M059J (cell line): ENCODE measurements around the gene RAB13. TPM values are rescaled to one million over a fixed set of nuclear protein-coding genes. Genes with fewer than 3 reads are reported as not detected.

ENCODE experiments used
- DNase-seq: peaks from one replicate; pipeline ENCODE4 v3.0.0-alpha.2; 2012; ENCODE audit warnings: low read depth
- total RNA-seq: library from RNA; depleted of rRNA; stranded (reverse); fragments of >200 nt; shearing (Covaris generic); gene quantifications from 2 replicates; pipeline ENCODE4 v1.2.3, GENCODE V29; 2014

Gene RAB13
- total RNA-seq, 1 experiment from 2014 or later = 45.6 TPM

DNA sequence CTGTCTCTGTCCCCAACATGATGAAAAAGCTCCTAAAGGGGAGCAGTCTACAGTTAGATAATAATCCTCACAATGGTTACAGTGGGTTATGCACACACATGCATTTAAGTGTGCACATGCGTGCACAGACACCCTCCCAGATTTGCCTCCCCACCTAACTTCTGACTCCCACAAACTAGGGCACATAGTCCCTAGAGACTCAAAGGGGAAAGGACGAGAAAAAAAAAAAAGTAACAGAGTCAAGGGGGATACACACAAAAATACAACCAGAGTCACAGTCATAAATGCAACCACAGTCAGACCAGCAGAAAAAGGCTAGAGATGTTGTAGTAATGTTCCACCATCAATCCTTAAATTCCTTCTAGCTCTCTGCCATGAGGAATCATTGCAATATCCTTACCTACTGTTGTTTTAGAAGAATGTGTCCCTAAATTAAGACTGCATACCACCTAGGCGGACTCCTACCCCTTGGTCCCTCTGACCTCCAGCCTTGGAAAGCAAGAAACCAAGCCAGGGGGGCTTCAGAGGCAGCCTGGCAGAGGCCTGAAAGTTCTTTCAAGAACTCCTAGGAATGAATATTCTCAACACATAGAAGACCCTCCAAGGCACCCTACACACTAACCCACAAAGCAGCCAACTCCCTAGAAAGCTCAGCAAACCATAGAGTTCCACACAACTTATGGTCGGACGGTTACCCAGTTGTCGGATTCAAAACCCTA lies 29.0 kb downstream of the RAB13 start:
- DNase-seq = no peak

DNA sequence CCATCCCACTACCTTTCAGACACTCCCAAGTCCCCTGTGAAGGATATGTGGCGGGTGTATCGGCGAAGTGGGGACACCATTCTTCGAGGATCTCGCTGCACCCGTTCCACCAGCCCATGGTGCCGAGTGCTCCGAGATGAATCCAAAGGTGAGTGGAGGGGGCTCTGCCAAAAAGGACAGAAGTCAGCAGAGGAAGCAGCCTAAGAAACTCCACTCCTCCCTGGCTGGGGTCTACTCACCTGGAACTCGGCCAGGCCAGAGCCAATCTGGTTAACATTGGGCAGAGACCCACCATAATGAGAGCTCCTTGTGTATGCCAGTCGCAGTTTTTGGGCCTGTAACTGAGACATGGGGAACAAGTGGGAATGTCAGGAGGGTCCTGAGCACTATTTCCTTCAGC lies 31.3 kb downstream of the RAB13 start:
- DNase-seq = no peak

DNA sequence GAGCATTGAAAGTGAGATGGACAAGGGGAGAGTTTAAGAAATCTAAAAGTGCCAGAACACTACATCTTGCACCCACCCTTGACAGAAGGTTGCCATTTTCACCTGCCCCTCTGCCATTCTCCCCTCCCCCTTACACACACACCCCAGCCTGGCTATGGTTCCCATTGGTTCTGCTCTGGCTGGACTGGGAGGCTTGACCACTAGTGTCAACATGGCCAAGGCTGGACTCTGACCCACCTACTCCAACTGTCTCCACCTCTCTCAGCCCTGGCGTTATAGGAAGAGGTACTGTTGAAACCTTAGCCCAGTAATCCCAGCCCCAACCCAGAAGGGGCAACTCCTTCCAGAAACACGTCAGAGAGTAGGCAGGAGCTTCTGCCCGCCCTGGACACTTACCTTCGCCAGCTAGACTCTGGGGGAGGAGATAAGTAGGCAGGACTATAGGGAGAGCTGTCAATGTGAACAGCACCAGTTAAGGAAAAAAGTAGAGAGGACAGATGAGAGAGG lies 32.2 kb downstream of the RAB13 start:
- DNase-seq = no peak

DNA sequence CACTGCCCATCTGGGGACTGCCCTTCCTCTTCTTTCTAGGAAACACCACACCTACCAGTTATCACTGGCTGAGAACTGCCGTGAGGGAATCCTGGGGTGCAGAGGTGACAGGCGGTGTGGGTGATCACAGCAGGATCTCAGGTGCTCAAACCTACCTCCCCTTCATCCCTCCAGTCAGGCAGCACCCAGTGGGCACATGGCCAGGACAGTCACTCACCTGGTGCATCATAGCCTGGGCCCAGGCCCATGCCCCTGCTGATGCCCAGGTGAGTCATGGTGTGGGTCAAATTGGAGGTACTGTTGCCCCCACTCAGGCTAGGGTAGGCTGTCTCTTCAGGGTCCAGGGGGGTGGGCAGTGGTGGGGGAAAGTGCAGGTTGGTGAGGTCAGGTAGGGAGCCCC lies 34.3 kb downstream of the RAB13 start:
- no peak for DNase-seq

DNA sequence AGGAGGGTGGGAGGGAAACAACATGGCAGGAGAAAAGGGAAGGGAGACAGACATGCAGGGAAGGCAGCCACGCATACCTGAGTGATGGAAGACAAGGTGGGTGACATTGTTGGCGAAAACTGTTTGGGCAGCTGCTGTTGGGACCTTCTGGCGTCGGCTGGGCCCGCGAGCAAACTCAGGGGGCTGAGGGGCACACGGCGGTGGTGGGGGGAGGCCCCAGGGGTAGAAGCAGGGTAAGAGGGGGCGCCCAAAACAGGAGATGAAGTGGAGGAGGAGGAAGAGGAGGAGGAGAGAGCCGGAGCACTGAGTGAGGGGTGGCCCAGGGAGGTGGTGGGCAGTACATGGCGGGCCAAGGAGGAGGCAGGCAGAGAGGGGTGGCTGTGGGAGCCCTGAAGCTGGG lies 35.0 kb downstream of the RAB13 start:
- DNase-seq = no peak

DNA sequence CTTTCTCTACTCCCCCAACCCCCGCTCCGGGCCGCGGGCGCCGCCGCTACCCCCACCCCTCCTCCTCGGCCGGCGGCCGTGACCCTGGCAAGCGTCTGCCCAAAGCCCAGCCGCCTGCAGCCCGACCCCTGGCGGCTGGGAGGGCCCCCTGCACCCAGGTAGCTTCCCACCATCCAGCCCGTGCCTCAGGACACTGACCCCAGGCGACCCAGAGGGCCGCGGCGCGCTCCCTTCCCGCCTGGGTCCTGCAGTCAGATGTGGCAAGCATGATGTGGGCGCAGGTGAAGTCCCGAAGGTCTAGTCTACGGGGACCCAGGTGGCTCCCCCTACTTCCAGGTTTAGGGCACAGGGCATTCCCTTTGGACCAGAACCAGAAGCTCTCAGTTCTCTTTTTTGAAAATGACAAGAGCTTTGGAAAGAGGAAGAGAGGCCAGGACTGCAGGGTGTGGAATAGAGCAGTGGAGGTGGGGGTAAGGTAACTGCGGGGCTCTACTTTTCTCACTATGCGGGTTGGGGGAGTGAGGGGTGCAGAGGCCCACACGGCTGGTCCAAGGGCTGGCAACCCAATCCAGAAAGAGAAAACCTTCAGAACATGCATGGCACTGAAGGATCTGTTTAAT lies 39.4 kb downstream of the RAB13 start, which contains the start of gene DENND4B:
Gene DENND4B, minus strand, starts transcription at position 97 of the 620 bp plus-strand sequence. CDS start 2,344 bp downstream, outside the sequence.
- DNase-seq = peak; percentile 78

DNA sequence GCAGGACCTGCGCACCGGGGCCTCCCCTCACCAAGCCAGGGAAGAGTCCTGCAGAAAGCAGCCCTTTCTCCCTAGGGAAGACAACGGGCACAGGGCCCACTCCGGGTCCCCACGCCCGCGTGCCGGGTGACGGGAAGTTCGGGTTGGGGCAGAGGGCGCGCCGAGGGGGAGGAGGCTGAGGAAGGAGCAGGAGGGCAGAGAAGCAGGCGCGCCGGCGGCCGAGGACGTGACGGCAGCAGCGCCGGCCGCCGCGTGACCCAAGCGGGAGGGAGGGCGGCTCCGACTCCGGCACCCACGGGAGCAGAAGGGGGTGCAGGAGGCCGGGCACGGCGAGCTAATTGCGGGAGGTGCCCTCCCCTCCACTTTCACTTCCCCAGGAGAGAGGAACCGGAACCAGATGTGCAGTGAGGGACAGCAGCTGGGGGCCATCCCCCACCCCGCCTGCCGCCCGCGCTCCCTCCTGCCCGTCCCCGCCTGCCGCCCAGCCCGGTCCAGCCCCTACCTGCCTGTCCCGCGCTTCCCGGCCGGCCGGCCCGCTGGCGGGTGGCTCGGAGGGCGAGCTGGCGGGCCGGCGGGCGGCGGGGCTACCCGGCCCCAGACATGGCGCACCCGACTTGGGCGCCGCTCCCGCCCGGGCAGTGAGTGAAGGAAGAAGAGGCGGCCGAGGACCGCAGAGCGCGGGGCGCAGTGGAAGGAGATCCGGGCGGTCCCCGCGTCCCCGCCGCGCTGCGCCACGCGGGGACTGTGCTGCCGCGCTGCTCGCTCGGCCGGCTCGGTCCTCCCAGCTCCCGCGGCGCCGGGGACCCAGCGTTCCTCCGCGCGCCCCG lies 40.1 kb downstream of the RAB13 start:
- peak; percentile 62 for DNase-seq

DNA sequence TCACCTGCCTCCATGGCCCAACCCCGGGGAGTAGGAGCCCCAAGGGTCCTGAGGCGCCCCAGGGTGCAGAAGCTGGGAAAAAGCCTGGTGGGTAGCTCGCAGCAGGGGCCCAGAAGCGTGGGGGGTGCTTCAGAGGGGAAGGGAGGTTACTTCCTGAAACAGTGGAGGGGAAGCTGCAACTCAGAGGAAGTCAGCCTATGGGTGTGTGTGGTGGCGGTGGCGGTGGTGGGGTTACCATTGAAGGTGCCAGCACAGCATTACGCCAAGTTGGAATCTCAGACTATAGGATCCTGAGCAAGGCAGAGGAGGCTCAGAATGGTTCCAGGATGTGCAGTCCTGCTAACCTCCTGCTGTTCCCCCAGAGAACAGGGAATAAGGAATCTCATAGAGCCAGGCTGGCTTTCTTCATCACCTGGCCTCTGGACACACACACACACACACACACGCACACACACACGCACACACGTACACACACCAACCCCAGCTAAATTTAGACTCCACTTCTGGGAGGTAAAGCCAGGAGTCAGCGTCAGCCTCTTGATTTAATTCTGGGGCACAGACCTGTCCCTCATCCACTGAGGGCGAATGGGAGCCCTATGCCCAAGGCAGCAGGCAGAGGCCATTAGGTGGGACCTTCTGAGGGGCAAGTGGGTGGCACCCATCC lies 40.9 kb downstream of the RAB13 start:
- DNase-seq = peak; percentile 44

DNA sequence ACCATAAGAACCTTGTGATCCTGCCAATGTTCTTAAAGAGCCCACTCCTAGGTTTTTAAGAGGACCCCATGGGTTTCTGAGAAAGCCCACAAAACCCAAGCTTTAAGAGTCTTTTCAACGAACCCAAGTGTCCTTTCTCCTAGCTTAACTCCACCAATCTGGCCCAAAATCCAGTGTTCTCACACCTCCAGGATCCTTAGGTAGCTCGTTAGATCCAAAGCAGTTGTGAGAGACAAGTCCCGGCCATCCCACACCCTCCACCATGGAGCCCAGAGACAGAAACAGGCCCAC lies 41.4 kb downstream of the RAB13 start:
- no peak for DNase-seq

DNA sequence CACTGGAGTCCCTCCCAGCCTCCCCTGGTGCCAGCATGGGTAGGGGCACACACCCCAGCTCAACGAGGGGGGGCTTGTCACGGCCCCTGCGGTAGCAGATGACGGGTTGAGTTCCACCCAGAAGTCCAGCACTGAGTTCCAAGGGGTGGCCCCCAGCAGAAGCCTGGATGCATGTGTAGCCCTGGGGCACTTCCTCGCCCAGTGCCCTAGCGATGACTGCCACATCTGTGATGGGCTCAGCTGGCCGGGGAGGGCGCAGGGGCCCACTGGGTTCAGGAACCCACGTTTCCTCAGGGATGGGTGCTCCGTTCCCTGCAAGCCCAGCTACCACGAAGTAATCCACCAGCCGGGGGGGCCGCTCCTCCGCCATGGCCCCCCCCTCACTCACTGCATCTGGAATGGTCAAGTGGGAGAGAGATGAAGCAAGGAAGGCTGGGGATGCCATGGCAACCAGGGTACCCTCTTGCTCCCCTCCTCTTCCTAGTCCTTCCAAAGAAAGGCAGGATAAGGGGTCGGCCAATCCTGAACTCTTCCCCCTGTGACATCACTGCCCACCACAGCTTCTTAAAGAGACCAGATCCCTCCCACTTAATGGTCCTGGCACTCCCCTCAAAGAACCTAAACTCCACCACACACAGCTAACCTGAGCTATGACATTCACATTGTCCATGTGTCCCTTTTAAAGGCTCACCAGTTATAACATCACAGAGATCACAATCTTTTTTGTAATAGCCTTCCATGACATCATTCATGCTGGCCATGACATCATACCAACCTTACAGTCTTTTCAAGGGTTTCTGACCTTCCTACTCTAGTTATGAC lies 41.9 kb downstream of the RAB13 start:
- no peak for DNase-seq

DNA sequence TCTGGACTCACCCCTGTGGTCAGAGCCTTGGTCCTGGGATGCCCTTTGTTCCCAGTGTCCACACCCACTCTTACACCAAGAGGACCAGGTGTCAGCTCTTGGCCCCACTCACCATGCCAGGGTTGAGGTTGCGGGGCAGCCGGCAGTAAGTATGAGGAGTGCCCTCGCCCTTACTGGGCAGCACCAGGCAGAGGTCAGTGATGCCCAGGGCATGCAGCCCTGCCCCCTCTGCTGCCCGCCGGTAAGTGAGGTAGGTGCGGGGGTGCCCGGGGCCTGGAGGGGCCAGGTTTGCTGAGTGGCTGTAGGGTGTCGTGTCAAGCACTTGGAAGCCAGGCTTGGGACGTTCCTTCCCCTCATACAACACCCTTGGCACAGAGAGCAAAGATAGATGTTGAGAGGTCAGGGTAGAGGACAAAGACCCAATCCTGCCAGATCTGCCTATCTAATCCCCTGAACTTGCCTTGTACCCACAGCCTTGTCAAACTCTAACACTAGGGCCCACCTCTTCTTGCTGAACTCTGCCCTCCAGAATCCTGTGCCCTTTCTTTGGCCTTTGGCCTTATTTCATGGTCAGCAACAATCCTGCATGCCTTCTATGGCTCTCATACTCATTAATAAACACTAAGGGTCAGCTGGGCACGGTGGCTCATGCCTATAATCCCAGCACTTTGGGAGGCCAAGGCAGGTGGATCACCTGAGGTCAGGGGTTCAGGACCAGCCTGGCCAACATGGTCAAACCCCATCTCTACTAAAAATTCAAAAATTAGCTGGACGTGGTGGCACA lies 43.2 kb downstream of the RAB13 start:
- DNase-seq = no peak

DNA sequence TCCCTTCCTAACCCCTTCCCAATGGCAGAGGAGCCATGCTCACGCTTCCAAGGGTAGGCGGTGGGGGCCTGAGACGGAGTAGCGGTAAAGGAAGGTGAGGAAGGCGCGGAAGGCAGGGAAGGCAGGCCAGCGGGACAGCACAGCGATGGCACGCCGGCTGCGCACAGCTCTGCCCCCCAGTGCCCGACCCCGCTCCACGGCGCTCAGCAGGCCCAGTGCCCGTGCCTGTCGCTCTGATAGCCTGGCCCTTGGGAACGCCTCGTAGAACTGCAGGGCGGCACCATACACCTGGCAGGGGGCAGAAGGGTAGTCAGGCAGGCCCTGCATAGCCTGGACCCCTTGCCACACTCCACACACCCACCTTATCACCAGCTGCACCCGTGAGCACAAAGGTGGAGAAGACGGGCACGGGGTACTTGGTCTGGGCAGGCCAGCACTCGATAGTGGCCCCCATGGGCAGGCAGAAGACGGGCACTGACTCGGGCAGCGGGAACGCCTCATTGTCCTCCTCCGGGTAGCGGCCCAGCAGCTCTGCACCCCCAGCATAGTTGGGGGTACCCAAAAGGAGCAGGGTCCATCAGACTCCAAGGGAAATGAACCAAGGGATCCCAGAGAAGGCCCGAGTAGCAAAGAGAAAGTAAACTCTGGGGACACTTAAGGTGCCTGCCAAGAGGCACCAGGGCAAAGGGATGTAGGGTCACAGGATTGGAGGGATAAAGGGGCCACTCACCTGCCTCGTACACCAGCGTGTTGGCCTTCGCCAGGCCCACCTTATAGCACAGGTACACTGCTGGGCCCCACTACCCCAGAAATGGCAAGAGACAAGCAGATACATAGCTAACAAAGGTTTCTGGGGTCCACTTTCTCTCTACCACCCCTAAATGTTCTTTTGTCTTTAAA lies 44.1 kb downstream of the RAB13 start:
- no peak for DNase-seq

DNA sequence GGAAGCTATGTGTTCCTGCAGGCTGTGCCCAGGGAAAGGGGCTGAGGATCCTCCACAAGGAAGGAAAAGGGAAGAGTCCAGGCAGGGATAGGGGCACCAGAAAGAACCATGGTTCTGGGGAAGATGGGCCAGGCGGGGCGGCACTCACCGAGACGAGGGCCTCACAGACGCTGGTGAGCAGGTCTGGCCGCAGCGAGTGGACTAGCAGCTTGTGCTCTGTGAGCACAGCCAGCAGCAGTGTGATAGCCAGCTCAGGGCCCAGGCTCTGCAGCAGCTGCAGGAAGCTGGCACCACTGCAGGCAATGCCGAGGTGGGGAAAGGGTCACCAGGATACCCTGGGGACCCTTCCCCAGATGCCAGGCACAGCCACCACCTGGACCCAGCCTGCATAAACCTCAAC lies 45.4 kb downstream of the RAB13 start:
- no peak for DNase-seq

DNA sequence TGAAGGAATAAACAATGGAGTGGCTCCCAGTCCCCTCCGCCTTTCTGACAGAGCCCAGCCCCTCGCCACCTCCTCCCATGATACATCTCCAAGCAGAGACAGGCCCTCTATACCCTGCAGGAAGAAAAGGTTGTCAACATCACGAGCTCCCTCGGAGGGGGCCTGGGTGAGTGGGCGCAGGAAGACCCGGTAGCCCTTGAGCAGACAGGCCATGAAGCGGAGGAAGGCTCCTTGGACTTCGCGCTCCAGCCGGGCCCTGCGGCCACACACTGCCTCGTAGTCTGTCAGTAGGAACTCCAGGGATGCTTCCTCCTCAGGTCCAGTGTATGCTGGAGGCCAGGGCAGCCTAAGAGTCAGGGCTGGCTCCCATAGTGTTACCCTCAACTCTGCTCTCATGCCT lies 46.7 kb downstream of the RAB13 start:
- no peak for DNase-seq

DNA sequence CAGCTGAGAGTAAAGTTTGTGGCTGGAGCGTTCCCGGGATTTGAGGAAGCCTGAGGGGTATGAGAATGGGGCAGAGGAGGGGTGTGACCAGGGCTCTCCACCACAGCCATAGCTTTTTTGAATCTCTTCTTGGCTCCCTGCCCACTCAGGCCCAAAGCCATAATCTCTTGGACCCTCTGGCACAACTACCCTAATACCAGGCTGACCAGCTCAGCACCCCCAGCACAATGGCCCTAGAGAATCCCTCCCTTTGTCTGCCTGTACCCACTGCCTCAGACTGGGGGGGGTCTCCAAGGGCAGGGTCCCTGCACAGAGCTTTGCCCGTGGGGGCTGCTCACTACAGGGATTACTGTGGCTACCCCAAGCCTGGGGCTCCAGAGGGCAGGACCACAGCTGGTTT lies 47.1 kb downstream of the RAB13 start:
- no peak for DNase-seq

DNA sequence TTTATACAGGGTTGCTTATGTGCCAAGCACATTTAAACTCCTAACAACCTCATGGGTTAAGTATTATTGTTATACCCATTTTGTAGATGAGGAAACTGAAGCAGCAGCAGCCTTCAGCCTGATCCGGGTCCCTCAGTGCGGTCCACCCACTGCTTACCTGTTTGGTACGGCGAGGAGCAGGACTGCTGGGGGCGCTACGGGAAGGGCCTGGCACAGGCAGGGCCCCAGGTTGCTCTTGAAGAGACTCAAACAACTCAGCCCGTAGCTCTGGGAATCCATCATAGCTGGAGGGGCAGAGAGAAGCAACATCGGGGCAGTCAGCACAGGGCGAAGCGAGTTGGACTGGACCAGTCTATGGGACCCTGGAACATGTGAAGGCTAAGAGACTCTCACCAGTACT lies 48.8 kb downstream of the RAB13 start:
- no peak for DNase-seq

DNA sequence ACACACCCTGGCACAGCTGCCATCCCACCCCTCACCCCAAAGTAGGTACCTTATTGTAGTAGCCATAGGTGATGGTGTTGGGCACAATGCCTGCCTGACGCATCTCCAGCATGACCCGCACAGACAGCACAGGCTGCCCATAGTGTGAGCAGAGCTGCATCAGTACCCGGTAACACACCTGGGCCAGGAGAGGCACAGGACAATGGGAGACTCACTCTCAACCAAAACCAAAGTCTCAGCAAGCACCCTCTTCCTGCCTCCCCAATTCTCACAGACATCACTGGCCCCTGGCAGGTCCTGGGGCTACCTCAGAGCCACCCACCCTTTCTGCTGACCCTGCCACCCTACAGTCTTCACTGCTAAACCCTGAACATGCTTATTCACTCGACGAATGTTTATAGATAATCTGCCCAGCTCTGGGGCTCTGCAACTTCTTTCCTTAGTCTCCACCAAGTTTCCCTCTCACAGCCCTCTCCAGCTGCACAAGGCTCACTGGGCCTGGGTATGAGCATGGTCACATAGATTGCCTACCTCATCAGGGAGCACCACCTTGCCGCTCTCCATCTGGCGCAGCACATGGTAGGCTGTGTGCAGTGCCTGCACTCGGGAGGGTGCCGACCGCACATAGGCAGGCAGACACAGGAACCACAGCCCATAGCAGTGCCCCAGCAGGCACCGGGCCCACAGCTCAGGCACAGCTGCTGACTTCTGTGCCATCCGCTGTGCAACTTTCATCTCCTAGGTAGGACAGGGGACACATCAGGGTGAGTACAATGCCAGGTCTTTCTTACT lies 49.9 kb downstream of the RAB13 start:
- no peak for DNase-seq

DNA sequence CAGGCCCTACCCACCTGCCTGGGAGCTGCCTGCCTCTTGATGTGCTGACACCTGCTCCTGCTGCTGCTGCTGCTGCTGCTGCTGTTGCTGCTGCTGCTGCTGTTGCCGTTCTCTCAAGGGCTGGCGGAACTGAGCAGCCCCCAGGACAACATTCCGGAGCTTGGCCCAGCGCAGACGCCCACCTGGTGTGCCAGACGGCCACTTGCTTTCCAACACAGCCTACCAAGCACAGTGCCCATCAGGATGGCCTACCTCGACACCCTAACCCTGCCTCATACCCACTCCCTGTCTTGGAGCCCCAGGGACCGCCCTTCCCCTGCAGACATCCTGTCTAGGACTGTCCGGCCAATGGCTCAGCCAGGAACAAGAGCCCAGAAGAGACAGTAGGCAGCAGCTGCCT lies 51.4 kb downstream of the RAB13 start:
- DNase-seq = no peak

DNA sequence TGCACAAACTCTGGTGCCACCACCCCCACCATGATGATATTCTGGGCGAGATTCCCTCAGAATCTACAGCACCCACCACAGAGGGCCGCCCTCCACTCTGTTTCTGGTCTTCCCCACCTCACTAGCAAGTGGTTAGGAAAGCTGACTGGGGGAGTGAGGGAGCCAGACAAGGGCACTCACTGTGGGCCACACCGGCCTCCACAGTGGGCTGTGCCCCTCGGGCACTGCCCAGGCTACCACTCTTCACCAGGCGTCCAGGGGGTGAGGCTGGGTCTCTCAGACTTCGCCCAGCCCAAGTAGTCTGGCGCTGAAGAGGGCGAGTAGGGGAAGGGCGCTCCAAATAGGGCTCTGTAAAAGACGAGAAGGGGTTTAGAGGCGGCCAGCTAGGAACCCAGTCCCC lies 52.2 kb downstream of the RAB13 start:
- no peak for DNase-seq
